ENCODE data around the gene CCDC27.

Gene CCDC27

GRCh38 chr1:3753656-3754454 is 1.6 kb downstream of the CCDC27 start:
- no peak overlapping the region for H3K4me3 ChIP-seq (ENCODE audit: control insufficient read depth, low read depth, low read length)
- DNase-seq (ENCODE audit: low read depth), result no peak
- no peak for TF ChIP-seq CTCF (conservative IDR thresholded peaks at IDR 0.05; ENCODE audit: control insufficient read depth, insufficient read depth, low read depth, low read length)

GRCh38 chr1:3756394-3756793 is 4.1 kb downstream of the CCDC27 start:
- DNase-seq (ENCODE audit: low read depth), result no peak
- no peak for TF ChIP-seq CTCF (conservative IDR thresholded peaks at IDR 0.05; ENCODE audit: control insufficient read depth, insufficient read depth, low read depth, low read length)
- no peak overlapping the region for H3K4me3 ChIP-seq (ENCODE audit: control insufficient read depth, low read depth, low read length)

- DNase-seq (ENCODE audit: low read depth), result no peak
- no peak for TF ChIP-seq CTCF (conservative IDR thresholded peaks at IDR 0.05; ENCODE audit: control insufficient read depth, insufficient read depth, low read depth, low read length)
Observed at GRCh38 chr1:3759164-3759563, 6.9 kb downstream of the CCDC27 start.

GRCh38 chr1:3759796-3760195 is 7.5 kb downstream of the CCDC27 start:
- no peak overlapping the region for H3K4me3 ChIP-seq (ENCODE audit: control insufficient read depth, low read depth, low read length)
- no peak for TF ChIP-seq CTCF (conservative IDR thresholded peaks at IDR 0.05; ENCODE audit: control insufficient read depth, insufficient read depth, low read depth, low read length)
- DNase-seq (ENCODE audit: low read depth), result no peak

More at GRCh38 chr1:3759164-3759563, 6.9 kb downstream of the CCDC27 start:
- no peak overlapping the region for H3K4me3 ChIP-seq (ENCODE audit: control insufficient read depth, low read depth, low read length)

GRCh38 chr1:3761296-3762010 is 9.2 kb downstream of the CCDC27 start:
- no peak overlapping the region for H3K4me3 ChIP-seq (ENCODE audit: control insufficient read depth, low read depth, low read length)
- no peak for TF ChIP-seq CTCF (conservative IDR thresholded peaks at IDR 0.05; ENCODE audit: control insufficient read depth, insufficient read depth, low read depth, low read length)
- no peak for DNase-seq (ENCODE audit: low read depth)

GRCh38 chr1:3762151-3762872 is 10.1 kb downstream of the CCDC27 start:
- TF ChIP-seq CTCF (conservative IDR thresholded peaks at IDR 0.05; ENCODE audit: control insufficient read depth, insufficient read depth, low read depth, low read length), result no peak
- no peak for DNase-seq (ENCODE audit: low read depth)
- H3K4me3 ChIP-seq (ENCODE audit: control insufficient read depth, low read depth, low read length), result no peak overlapping the region
